Stimulated activated CD8-positive, alpha-beta memory T cell treated with anti-CD3 and anti-CD28 coated beads, Interleukin-7, amount 100 ng/mL, for 24 hours (primary cell): ENCODE data around the gene MMP2.

ENCODE experiments used
- DNase-seq: peaks from one replicate; pipeline ENCODE4 v3.0.0-alpha.2; 2020; ENCODE audit warnings: low read depth

MMP2 gene

GRCh38 chr16:55469821-55470532, 9.0 kb upstream of the MMP2 start:
- no peak for DNase-seq

- no peak for DNase-seq
Observed at GRCh38 chr16:55470533-55471371, 8.2 kb upstream of the MMP2 start.

DNA sequence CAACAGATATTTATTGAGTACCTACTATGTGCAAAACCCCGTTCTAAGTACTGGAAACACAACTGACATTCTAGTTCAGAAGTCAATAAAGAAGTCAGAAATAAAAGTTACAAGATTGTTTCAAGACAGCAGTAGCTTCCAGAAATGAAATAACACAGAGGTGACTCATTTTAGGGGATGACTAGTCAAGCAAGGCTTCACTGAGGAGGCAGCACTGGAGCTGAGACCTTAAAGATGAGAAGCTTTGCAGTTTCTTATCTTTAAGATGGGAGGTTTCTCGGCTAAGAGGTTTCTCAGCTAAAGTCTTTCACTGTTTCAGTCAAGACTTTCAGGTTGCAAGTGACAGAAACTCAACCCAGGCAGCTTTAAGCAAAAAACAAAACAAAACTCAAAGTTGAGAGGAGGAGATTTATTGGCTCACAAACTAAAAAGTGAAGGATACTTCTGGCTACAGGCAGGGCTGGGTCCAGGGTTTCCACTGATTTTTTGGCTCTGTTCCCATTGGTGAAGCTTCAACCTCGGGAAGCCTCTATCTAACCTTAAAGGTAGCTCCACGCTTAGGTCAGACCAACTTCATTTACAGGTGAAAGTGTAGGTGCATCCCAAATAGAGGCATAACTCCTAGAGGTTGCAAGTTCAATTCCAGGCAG, 7.4 kb upstream of the MMP2 start:
- no peak for DNase-seq

GRCh38 chr16:55473587-55473986, 5.4 kb upstream of the MMP2 start:
- no peak for DNase-seq

DNA sequence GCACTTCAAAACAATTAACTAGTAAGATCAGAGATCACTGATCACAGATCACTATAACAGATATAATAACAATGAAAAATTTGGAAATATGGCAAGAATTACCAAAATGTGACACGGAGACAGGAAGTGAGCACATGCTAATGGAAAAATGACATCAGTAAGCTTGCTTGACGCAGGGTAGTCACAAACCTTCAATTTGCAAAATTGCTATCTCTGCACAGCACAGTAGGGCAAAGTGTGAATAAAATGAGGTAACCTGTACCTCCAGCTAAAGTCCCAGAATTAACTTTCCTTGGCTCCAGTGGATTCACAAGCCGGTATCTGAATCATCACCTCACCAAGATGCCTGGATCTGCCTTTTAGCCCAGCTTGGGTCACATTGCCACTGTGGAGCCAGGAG, 4.2 kb upstream of the MMP2 start:
- DNase-seq = no peak

DNA sequence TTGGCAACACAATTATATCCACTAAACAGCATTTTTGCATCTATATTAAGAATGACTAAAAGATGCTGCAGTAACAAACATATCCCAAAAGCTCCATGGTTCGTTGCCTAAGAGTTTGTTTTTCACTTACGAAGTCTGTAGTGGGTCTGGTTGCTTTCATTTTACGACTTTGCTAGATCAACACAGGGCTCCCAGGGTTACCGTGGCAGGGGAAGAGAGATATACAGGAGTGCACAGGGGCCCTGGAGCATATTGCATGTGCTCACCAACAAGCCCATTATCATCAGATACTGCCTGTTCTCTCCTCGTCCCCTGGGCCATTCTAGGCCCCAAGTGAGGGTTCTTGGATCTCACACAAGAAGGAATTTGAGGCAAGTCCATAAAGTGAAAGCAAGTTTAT, 3.1 kb upstream of the MMP2 start:
- no peak for DNase-seq

GRCh38 chr16:55476625-55477533, 2.1 kb upstream of the MMP2 start:
- DNase-seq = no peak

- DNase-seq = no peak
Observed at GRCh38 chr16:55477736-55478135, 1.3 kb upstream of the MMP2 start.

GRCh38 chr16:55479430-55480140, 587 bp downstream of the MMP2 start:
- no peak for DNase-seq

GRCh38 chr16:55480228-55480655, 1.2 kb downstream of the MMP2 start:
- no peak for DNase-seq

- no peak for DNase-seq
Observed at GRCh38 chr16:55481023-55481422, 2.0 kb downstream of the MMP2 start.

DNA sequence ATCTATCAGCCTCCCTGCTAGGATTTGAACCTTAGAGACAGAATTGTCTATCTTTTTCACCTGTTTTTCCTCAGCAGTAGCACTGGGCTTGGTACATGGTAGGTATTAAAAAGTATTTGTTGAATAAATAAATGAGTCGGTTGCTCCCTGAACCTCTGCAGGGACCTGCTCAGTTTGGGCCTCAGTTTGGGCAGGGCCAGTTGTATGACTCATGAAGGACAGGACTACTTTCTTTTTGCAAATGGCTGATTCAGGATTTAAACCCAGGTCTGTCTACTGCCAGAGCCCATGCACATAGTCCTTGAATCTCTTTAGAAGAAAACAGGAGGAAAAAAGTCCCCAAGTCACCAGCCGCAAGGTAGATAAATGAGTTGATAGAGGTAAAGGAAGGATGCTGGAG, 3.1 kb downstream of the MMP2 start:
- DNase-seq = no peak

DNA sequence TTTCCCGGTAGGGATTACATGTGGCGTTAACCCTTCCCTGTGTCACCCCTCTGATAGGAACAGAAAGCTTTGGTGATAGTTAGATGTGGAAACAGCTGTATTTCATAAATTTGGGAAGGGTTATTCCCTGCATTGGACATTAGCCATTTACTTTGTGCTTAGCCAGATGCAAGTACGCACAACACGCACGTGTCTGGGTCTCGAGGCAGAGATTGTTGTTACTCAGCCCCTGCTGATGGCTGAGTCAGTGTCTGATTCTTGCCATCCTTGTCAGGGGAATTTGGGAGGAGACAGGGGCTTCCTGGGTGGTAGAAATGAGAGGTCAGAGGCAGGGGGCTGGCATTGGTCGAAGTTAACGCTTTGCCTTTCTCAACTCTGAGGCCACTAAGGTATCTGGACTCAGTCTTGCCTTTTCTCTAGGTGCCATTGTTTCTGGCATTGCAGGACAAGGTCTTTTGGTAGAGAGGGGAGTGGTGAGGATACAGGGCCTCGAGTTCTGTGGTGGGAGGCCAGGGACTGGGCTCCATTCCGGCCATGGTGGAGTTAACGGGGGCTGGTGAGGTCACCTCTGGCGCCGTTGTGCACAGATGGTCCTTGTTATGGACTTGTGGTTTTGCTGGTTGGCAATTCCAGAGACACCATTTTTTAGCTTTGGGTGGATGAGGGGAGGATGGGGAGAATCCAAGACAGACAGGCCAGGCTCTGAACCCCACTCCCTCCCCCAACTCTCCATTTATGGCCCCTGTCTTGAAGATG, 8.2 kb downstream of the MMP2 start:
- DNase-seq = no peak

DNA sequence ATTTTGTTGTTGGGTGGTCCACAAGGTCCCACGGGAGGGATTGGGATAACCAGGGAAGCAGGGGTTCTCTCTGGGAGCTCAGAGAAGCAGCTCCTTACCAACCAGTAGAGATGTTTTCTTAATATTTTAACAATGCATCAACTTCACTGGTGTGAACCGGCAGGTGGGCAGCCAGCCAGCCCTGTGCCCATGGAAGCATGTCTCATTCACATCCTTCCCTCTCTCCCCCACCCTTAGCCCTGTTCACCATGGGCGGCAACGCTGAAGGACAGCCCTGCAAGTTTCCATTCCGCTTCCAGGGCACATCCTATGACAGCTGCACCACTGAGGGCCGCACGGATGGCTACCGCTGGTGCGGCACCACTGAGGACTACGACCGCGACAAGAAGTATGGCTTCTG, 9.3 kb downstream of the MMP2 start:
- no peak for DNase-seq

- DNase-seq = no peak
Observed at GRCh38 chr16:55489119-55489955, 10.3 kb downstream of the MMP2 start.

DNA sequence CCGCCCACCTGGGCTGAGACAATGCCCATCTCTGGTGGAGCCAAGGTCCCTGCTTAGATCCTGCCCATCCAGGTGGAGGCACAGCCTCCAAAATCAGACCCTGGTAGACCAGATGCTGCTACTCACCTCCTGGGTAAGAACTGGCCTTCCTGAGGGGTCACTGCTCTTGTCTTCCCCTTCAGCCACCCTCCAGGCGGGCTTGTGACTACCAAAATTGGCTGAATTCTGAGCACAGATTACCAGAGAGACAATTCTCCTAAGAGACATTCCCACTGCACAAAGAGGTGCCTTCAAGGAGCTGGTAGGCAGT, 10.9 kb downstream of the MMP2 start:
- no peak for DNase-seq

GRCh38 chr16:55490301-55490700, 11.3 kb downstream of the MMP2 start:
- DNase-seq = no peak

GRCh38 chr16:55491691-55492090, 12.7 kb downstream of the MMP2 start:
- DNase-seq = no peak

GRCh38 chr16:55492756-55493380, 13.9 kb downstream of the MMP2 start:
- DNase-seq = no peak
